Measurements from ENCODE around the gene DHRS4L2. TPM values are rescaled to one million over a fixed set of nuclear protein-coding genes. Genes with fewer than 3 reads are reported as not detected.
"Not testable (repeated sequence)": the region's sequence is repeated elsewhere in the genome, so short reads cannot be mapped to it uniquely, and the experiment has no call there.

Gene DHRS4L2
- total RNA-seq, 1 donor from 2014 or later: 15.7 TPM

GRCh38 chr14:23984891-23985602, 3.7 kb upstream of the DHRS4L2 start:
- Histone ChIP-seq H3K9me3 (replicated peaks) (no peaks in the 10 kb centered on the region), H3K4me1 (peaks cover 3% of the 10 kb centered on the region), H3K27me3 (ENCODE audit: low read depth) (no peaks in the 10 kb centered on the region), H3K4me3 (no peak overlapping the region), H3K36me3 (no peaks in the 10 kb centered on the region), H3K27ac (replicated peaks) (peak overlapping the region; percentile 68)
- intact Hi-C loops (cut with micrococcal nuclease): no loop called here
- TF ChIP-seq CTCF (IDR thresholded peaks at IDR 0.05; ENCODE audit: borderline replicate concordance): no peak
- no peak for DNase-seq

- Histone ChIP-seq H3K27ac (replicated peaks) (peak overlapping the region; percentile 48), H3K4me3 (peak overlapping the region; percentile 53)
- H3K36me3 ChIP-seq; H3K4me1 ChIP-seq; DNase-seq; H3K9me3 ChIP-seq (replicated peaks); H3K27me3 ChIP-seq (ENCODE audit: low read depth); intact Hi-C loops (cut with micrococcal nuclease): not testable (repeated sequence)
Observed at GRCh38 chr14:23988223-23988606, 514 bp upstream of the DHRS4L2 start.

- H3K9me3 ChIP-seq (replicated peaks); intact Hi-C loops (cut with micrococcal nuclease); H3K4me3 ChIP-seq; H3K27ac ChIP-seq (replicated peaks); H3K27me3 ChIP-seq (ENCODE audit: low read depth); DNase-seq; H3K36me3 ChIP-seq; H3K4me1 ChIP-seq: not testable (repeated sequence)
Observed at GRCh38 chr14:23989734-23990445, 1.2 kb downstream of the DHRS4L2 start.

GRCh38 chr14:23990961-23991360, 2.2 kb downstream of the DHRS4L2 start:
- H3K27me3 ChIP-seq (ENCODE audit: low read depth); DNase-seq; H3K4me3 ChIP-seq; H3K36me3 ChIP-seq; intact Hi-C loops (cut with micrococcal nuclease); H3K27ac ChIP-seq (replicated peaks); H3K4me1 ChIP-seq; H3K9me3 ChIP-seq (replicated peaks): not testable (repeated sequence)

- intact Hi-C loops (cut with micrococcal nuclease); H3K27ac ChIP-seq (replicated peaks); H3K4me1 ChIP-seq; DNase-seq; H3K36me3 ChIP-seq; H3K4me3 ChIP-seq; H3K9me3 ChIP-seq (replicated peaks); H3K27me3 ChIP-seq (ENCODE audit: low read depth): not testable (repeated sequence)
Observed at GRCh38 chr14:23993042-23993441, 4.3 kb downstream of the DHRS4L2 start.

GRCh38 chr14:23996009-23996408, 7.3 kb downstream of the DHRS4L2 start:
- H3K27ac ChIP-seq (replicated peaks); H3K4me3 ChIP-seq; H3K9me3 ChIP-seq (replicated peaks); H3K36me3 ChIP-seq; intact Hi-C loops (cut with micrococcal nuclease); H3K27me3 ChIP-seq (ENCODE audit: low read depth); H3K4me1 ChIP-seq; DNase-seq: not testable (repeated sequence)

GRCh38 chr14:23996825-23997224, 8.1 kb downstream of the DHRS4L2 start:
- H3K27me3 ChIP-seq (ENCODE audit: low read depth); H3K4me1 ChIP-seq; H3K36me3 ChIP-seq; H3K4me3 ChIP-seq; intact Hi-C loops (cut with micrococcal nuclease); DNase-seq; H3K27ac ChIP-seq (replicated peaks); H3K9me3 ChIP-seq (replicated peaks): not testable (repeated sequence)

GRCh38 chr14:23999640-24000039, 10.9 kb downstream of the DHRS4L2 start:
- intact Hi-C loops (cut with micrococcal nuclease): not testable (repeated sequence)

GRCh38 chr14:24001078-24001477, 12.3 kb downstream of the DHRS4L2 start:
- DNase-seq; H3K9me3 ChIP-seq (replicated peaks); H3K4me3 ChIP-seq; H3K36me3 ChIP-seq; H3K27me3 ChIP-seq (ENCODE audit: low read depth); intact Hi-C loops (cut with micrococcal nuclease); H3K27ac ChIP-seq (replicated peaks); H3K4me1 ChIP-seq: not testable (repeated sequence)

More at GRCh38 chr14:23999640-24000039, 10.9 kb downstream of the DHRS4L2 start:
- H3K27me3 ChIP-seq (ENCODE audit: low read depth); H3K27ac ChIP-seq (replicated peaks); H3K4me1 ChIP-seq; H3K36me3 ChIP-seq; DNase-seq; H3K4me3 ChIP-seq; H3K9me3 ChIP-seq (replicated peaks): not testable (repeated sequence)

- H3K4me3 ChIP-seq; H3K36me3 ChIP-seq; H3K27me3 ChIP-seq (ENCODE audit: low read depth); DNase-seq; H3K27ac ChIP-seq (replicated peaks); H3K9me3 ChIP-seq (replicated peaks); intact Hi-C loops (cut with micrococcal nuclease); H3K4me1 ChIP-seq: not testable (repeated sequence)
Observed at GRCh38 chr14:24001679-24002078, 12.9 kb downstream of the DHRS4L2 start.

- peak overlapping the region; percentile 61 for H3K27ac ChIP-seq (replicated peaks)
- H3K4me1 ChIP-seq; DNase-seq; H3K9me3 ChIP-seq (replicated peaks); intact Hi-C loops (cut with micrococcal nuclease); H3K27me3 ChIP-seq (ENCODE audit: low read depth); H3K36me3 ChIP-seq: not testable (repeated sequence)
- H3K4me3 ChIP-seq: peak overlapping the region; percentile 68
Observed at GRCh38 chr14:24006471-24006816, 17.7 kb downstream of the DHRS4L2 start.

- peak; percentile 66 for DNase-seq
- intact Hi-C loops (cut with micrococcal nuclease); H3K27me3 ChIP-seq (ENCODE audit: low read depth); H3K4me1 ChIP-seq; H3K36me3 ChIP-seq; H3K9me3 ChIP-seq (replicated peaks): not testable (repeated sequence)
- H3K4me3 ChIP-seq: peak overlapping the region; percentile 68
- peak overlapping the region; percentile 61 for H3K27ac ChIP-seq (replicated peaks)
Observed at GRCh38 chr14:24006817-24007652, 18.3 kb downstream of the DHRS4L2 start.

Measured in left ventricle myocardium inferior (tissue), 1 donor.